Measurements from ENCODE around the gene TRAF4.

TRAF4 gene

DNA sequence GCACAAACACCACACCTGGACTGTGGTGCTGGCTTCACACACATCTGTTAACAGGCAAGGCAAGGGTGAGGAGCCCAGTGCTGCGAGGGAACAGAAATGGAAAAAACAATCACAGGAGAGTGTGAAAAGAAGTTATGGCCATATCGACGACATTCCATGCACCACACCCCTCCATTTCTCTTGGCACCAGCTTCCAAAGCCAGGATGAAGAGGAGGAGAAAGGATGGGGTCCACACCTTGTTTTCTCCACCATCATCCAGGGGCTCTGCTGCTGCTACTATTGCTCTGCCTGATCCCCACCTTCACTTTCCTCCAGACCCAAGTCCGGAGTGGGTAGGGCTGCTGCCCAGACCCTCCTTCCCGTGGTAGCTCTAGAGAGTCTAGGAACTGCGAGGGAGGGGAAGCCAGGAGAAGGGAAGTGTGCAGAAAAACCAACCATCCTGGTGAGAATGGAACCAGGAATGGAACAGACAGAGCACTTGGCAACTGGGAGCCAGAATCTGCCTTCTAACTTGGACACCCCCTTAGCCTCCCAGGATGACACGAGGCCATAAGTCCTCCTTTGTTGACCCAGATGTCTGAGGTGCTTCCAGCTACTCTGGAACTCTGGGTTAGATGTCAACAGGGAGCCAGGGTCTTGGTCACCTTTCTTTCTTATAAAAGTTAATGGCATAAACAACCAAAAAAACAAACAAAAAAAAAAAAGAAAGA is 31.0 kb upstream of the TRAF4 start:
- Histone ChIP-seq H3K4me3 (ENCODE audit: low read depth in 1 of 2, low read length in 2 of 2) (peak overlapping the region in 1 of 2 experiments; percentile 58; a peak in 2 of 4 replicates), H3K9ac (ENCODE audit: low read depth, low read length) (peak overlapping the region; percentile 68), H3K27ac (ENCODE audit: low read length) (peak overlapping the region; percentile 71), H3K4me1 (ENCODE audit: insufficient read depth, low read length) (peaks cover 28% of the 10 kb centered on the region), H3K27me3 (ENCODE audit: insufficient read depth, low read length, poor library complexity) (no peaks in the 10 kb centered on the region), H3K4me2 (ENCODE audit: insufficient read depth, low read length) (peak overlapping the region; percentile 69), H2AFZ (ENCODE audit: low read depth, low read length) (peak overlapping the region; percentile 68), H3K9me3 (ENCODE audit: insufficient read depth, low read length, severe bottlenecking) (no peaks in the 10 kb centered on the region), H3K36me3 (ENCODE audit: insufficient read depth, low read length) (no peaks in the 10 kb centered on the region), H3K79me2 (ENCODE audit: insufficient read depth, low read length) (peaks cover 10% of the 10 kb centered on the region), H4K20me1 (ENCODE audit: insufficient read depth, low read length) (no peaks in the 10 kb centered on the region)
- ATAC-seq (ENCODE audit: insufficient read depth, low read depth) (no peak), DNase-seq (no peak)
- TF ChIP-seq, protein P1, sequence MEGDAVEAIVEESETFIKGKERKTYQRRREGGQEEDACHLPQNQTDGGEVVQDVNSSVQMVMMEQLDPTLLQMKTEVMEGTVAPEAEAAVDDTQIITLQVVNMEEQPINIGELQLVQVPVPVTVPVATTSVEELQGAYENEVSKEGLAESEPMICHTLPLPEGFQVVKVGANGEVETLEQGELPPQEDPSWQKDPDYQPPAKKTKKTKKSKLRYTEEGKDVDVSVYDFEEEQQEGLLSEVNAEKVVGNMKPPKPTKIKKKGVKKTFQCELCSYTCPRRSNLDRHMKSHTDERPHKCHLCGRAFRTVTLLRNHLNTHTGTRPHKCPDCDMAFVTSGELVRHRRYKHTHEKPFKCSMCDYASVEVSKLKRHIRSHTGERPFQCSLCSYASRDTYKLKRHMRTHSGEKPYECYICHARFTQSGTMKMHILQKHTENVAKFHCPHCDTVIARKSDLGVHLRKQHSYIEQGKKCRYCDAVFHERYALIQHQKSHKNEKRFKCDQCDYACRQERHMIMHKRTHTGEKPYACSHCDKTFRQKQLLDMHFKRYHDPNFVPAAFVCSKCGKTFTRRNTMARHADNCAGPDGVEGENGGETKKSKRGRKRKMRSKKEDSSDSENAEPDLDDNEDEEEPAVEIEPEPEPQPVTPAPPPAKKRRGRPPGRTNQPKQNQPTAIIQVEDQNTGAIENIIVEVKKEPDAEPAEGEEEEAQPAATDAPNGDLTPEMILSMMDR (IDR thresholded peaks at IDR 0.05; ENCODE audit: borderline replicate concordance, extremely low read depth, low read length, poor library complexity, severe bottlenecking) = no peak
- TF ChIP-seq EZH2 (IDR thresholded peaks at IDR 0.05; ENCODE audit: borderline replicate concordance, low read depth, low read length, severe bottlenecking) = no peak

DNA sequence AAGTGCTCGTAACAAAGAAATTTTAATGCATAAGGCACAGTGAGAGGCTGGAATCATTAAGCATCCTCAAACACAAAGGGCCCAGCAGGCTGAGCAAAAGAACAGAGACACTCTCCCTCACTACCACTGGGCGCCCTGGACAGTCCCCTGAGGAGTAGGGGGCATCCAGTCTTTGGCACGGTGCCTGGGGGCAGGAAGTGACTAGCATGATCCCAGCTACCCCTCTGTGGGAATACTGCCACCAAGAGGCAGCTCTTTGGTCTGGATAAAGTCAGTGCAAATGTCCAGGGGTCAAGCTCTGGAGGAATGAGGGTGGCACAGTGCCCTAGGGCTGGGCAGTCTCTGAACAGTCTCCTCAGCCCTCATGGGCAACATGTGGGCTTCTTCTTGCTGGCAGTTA is 29.5 kb upstream of the TRAF4 start:
- Histone ChIP-seq H3K36me3 (ENCODE audit: insufficient read depth, low read length) (no peaks in the 10 kb centered on the region), H3K9ac (ENCODE audit: low read depth, low read length) (no peak overlapping the region), H3K79me2 (ENCODE audit: insufficient read depth, low read length) (peaks cover 17% of the 10 kb centered on the region), H3K4me3 (ENCODE audit: low read depth in 1 of 2, low read length in 2 of 2) (no peak overlapping the region), H3K4me1 (ENCODE audit: insufficient read depth, low read length) (peaks cover 40% of the 10 kb centered on the region), H3K27ac (ENCODE audit: low read length) (no peak overlapping the region), H3K4me2 (ENCODE audit: insufficient read depth, low read length) (no peak overlapping the region), H4K20me1 (ENCODE audit: insufficient read depth, low read length) (no peaks in the 10 kb centered on the region), H3K9me3 (ENCODE audit: insufficient read depth, low read length, severe bottlenecking) (no peaks in the 10 kb centered on the region), H3K27me3 (ENCODE audit: insufficient read depth, low read length, poor library complexity) (no peaks in the 10 kb centered on the region), H2AFZ (ENCODE audit: low read depth, low read length) (no peak overlapping the region)
- DNase-seq = no peak
- no peak for ATAC-seq (ENCODE audit: insufficient read depth, low read depth)
- no peak for TF ChIP-seq EZH2 (IDR thresholded peaks at IDR 0.05; ENCODE audit: borderline replicate concordance, low read depth, low read length, severe bottlenecking)
- TF ChIP-seq, protein P1 (IDR thresholded peaks at IDR 0.05; ENCODE audit: borderline replicate concordance, extremely low read depth, low read length, poor library complexity, severe bottlenecking) = peak; percentile 13

DNA sequence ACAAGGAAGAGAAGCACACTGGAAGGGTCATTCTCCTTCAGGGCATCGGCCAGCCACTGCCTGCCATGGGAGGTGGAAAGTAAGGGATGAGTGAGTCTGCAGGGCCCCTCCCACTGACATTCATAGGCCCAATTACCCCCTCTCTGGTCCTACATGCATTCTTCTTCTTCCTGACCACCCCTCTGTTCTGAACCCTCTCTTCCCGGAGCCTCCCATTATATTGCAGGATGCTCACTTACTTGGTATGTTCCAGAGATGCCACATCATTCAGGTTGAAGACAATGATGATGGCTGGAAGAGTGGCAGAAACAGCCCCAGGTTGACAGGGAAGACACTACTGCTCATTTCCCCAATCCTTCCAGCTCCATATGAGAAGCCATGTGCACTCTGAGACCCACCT is 28.6 kb upstream of the TRAF4 start:
- DNase-seq (no peak), ATAC-seq (ENCODE audit: insufficient read depth, low read depth) (no peak)
- H4K20me1 ChIP-seq (ENCODE audit: insufficient read depth, low read length) = peaks cover 2% of the 10 kb centered on the region
- peaks cover 37% of the 10 kb centered on the region for H3K4me1 ChIP-seq (ENCODE audit: insufficient read depth, low read length)
- H3K9ac ChIP-seq (ENCODE audit: low read depth, low read length) = no peak overlapping the region
- peaks cover 20% of the 10 kb centered on the region for H3K79me2 ChIP-seq (ENCODE audit: insufficient read depth, low read length)
- TF ChIP-seq, protein P1 (IDR thresholded peaks at IDR 0.05; ENCODE audit: borderline replicate concordance, extremely low read depth, low read length, poor library complexity, severe bottlenecking) = no peak
- no peak for TF ChIP-seq EZH2 (IDR thresholded peaks at IDR 0.05; ENCODE audit: borderline replicate concordance, low read depth, low read length, severe bottlenecking)
- no peak overlapping the region for H3K4me2 ChIP-seq (ENCODE audit: insufficient read depth, low read length)
- peaks cover 4% of the 10 kb centered on the region for H3K36me3 ChIP-seq (ENCODE audit: insufficient read depth, low read length)
- no peaks in the 10 kb centered on the region for H3K27me3 ChIP-seq (ENCODE audit: insufficient read depth, low read length, poor library complexity)
- H3K4me3 ChIP-seq (ENCODE audit: low read depth in 1 of 2, low read length in 2 of 2) = no peak overlapping the region
- no peak overlapping the region for H3K27ac ChIP-seq (ENCODE audit: low read length)
- H3K9me3 ChIP-seq (ENCODE audit: insufficient read depth, low read length, severe bottlenecking) = no peaks in the 10 kb centered on the region
- no peak overlapping the region for H2AFZ ChIP-seq (ENCODE audit: low read depth, low read length)

Measured in DND-41 (cell line).